HEK293T (cell line): Measurements from ENCODE around the gene CPLX3.

Experiments used
- CTCF ChIA-PET: fragments of 350-600 bp; formaldehyde crosslinking; extraction: SDS; loops from one replicate; lab custom pipeline; 2021; ENCODE audit warnings: antibody characterized with exemption, inconsistent platforms; lab: Yijun Ruan, JAX
- POLR2A ChIA-PET: fragments of 350-600 bp; formaldehyde crosslinking; extraction: SDS; loops from one replicate; lab custom pipeline; 2020; ENCODE audit warnings: antibody characterized with exemption, inconsistent platforms; lab: Yijun Ruan, JAX
- DNase-seq: peaks from one replicate; pipeline ENCODE4 v3.0.0; 2012; ENCODE audit warnings: mixed read lengths; ENCODE audit errors: extremely low spot score
- ARNT ChIP-seq: fragments of 450-650 bp; IDR thresholded peaks from 2 replicates; pipeline ENCODE4 v1.6.1; 2017; ENCODE audit warnings: mild to moderate bottlenecking
- BHLHE40 ChIP-seq: fragments of 450-650 bp; IDR thresholded peaks from 2 replicates; pipeline ENCODE4 v1.6.1; 2016; ENCODE audit warnings: mild to moderate bottlenecking, moderate library complexity, borderline replicate concordance
- CTBP1 ChIP-seq: fragments of 450-650 bp; IDR thresholded peaks from 2 replicates; pipeline ENCODE4 v1.6.1; 2016; ENCODE audit warnings: borderline replicate concordance
- ELF4 ChIP-seq: fragments of 450-650 bp; IDR thresholded peaks from 2 replicates; pipeline ENCODE4 v1.6.1; 2017; ENCODE audit warnings: antibody characterized with exemption
- FOXA1 ChIP-seq: fragments of 450-650 bp; IDR thresholded peaks from 2 replicates; pipeline ENCODE4 v1.6.1; 2016; ENCODE audit warnings: mild to moderate bottlenecking
- FOXK2 ChIP-seq: fragments of 450-650 bp; IDR thresholded peaks from 2 replicates; pipeline ENCODE4 v1.6.1; 2016; ENCODE audit warnings: mild to moderate bottlenecking
- FOXM1 ChIP-seq: fragments of 450-650 bp; IDR thresholded peaks from 2 replicates; pipeline ENCODE4 v1.6.1; 2017; ENCODE audit warnings: mild to moderate bottlenecking, borderline replicate concordance
- HDGF ChIP-seq: fragments of 450-650 bp; IDR thresholded peaks from 2 replicates; pipeline ENCODE4 v1.6.1; 2017; ENCODE audit warnings: antibody characterized with exemption, borderline replicate concordance
- L3MBTL2 ChIP-seq: fragments of 450-650 bp; conservative IDR thresholded peaks from 2 replicates; pipeline ENCODE4 v1.6.1; 2016; ENCODE audit warnings: mild to moderate bottlenecking
- LEF1 ChIP-seq: fragments of 450-650 bp; IDR thresholded peaks from 2 replicates; pipeline ENCODE4 v1.6.1; 2017; ENCODE audit warnings: mild to moderate bottlenecking, borderline replicate concordance
- NFRKB ChIP-seq: fragments of 450-650 bp; IDR thresholded peaks from 2 replicates; pipeline ENCODE4 v1.6.1; 2016; ENCODE audit warnings: mild to moderate bottlenecking, moderate library complexity
- PKNOX1 ChIP-seq: fragments of 450-650 bp; IDR thresholded peaks from 2 replicates; pipeline ENCODE4 v1.6.1; 2016
- SP1 ChIP-seq: fragments of 450-650 bp; IDR thresholded peaks from 2 replicates; pipeline ENCODE4 v1.6.1; 2017
- SUZ12 ChIP-seq: fragments of 450-650 bp; IDR thresholded peaks from 2 replicates; pipeline ENCODE4 v1.6.1; 2016; ENCODE audit warnings: mild to moderate bottlenecking
- TARDBP ChIP-seq: fragments of 450-650 bp; IDR thresholded peaks from 2 replicates; pipeline ENCODE4 v1.6.1; 2016
- ZNF384 ChIP-seq: fragments of 450-650 bp; IDR thresholded peaks from 2 replicates; pipeline ENCODE4 v1.6.1; 2016

Gene CPLX3

GRCh38 chr15:74823324-74823723 is 3.1 kb upstream of the CPLX3 start:
- ChIA-PET CTCF (no interaction called here), POLR2A (interaction anchor here (0.6 kb wide), 1 partner anchor 52 kb away, joined by 3 read pairs; no protein-coding TSS in a partner anchor)
- TF ChIP-seq NFRKB (no peak), TARDBP (no peak), HDGF (no peak), ZNF384 (no peak), ARNT (no peak), PKNOX1 (no peak), LEF1 (no peak), CTBP1 (no peak), FOXM1 (no peak), SP1 (no peak), BHLHE40 (no peak), L3MBTL2 (no peak), SUZ12 (no peak), FOXA1 (no peak), ELF4 (no peak), FOXK2 (no peak)
- DNase-seq = no peak

- ChIA-PET CTCF (interaction anchor here (0.9 to 1.4 kb wide), 2 partner anchors 11 to 37 kb away, joined by 3 read pairs; no protein-coding TSS in a partner anchor), POLR2A (interaction anchor here (1.3 to 1.8 kb wide), 2 partner anchors 9 to 17 kb away, joined by 4 to 5 read pairs; no protein-coding TSS in a partner anchor)
- TF ChIP-seq FOXA1 (no peak), SUZ12 (no peak), ELF4 (no peak), TARDBP (no peak), SP1 (no peak), PKNOX1 (no peak), FOXM1 (no peak), NFRKB (no peak)
- no peak for DNase-seq
Observed at GRCh38 chr15:74824976-74825375, 1.5 kb upstream of the CPLX3 start.

GRCh38 chr15:74825866-74826265 is 561 bp upstream of the CPLX3 start:
- ChIA-PET POLR2A (interaction anchor here (1.8 kb wide), 1 partner anchor 16 kb away, joined by 4 read pairs; no protein-coding TSS in a partner anchor), CTCF (interaction anchor here (0.9 to 1.3 kb wide), 2 partner anchors 38 to 75 kb away, joined by 3 read pairs; no protein-coding TSS in a partner anchor)
- no peak for DNase-seq
- TF ChIP-seq L3MBTL2 (no peak), PKNOX1 (no peak), HDGF (no peak)

GRCh38 chr15:74826921-74827320 is 494 bp downstream of the CPLX3 start:
- DNase-seq = no peak
- CTCF ChIA-PET = interaction anchor here (0.9 to 1.1 kb wide), 2 partner anchors 9 to 56 kb away, joined by 3 to 4 read pairs; no protein-coding TSS in a partner anchor
- POLR2A ChIA-PET = no interaction called here
- TF ChIP-seq FOXA1 (no peak), ZNF384 (no peak), BHLHE40 (no peak), LEF1 (no peak), NFRKB (no peak), L3MBTL2 (no peak), FOXK2 (no peak), PKNOX1 (no peak), SP1 (no peak), TARDBP (no peak)

GRCh38 chr15:74827614-74828013 is 1.2 kb downstream of the CPLX3 start:
- POLR2A ChIA-PET = interaction anchor here (1.0 kb wide), 1 partner anchor 62 kb away, joined by 3 read pairs; the partner anchor contains the start of gene MPI
- CTCF ChIA-PET = interaction anchor here (0.9 to 1.1 kb wide), 2 partner anchors 8 to 57 kb away, joined by 3 to 4 read pairs; no protein-coding TSS in a partner anchor
- DNase-seq = no peak
- TF ChIP-seq TARDBP (no peak), LEF1 (no peak), BHLHE40 (no peak), FOXK2 (no peak), NFRKB (no peak), CTBP1 (no peak), HDGF (no peak), FOXM1 (no peak), SUZ12 (no peak), ARNT (no peak), ZNF384 (no peak), L3MBTL2 (no peak), ELF4 (no peak), FOXA1 (no peak), SP1 (no peak), PKNOX1 (no peak)
